DOHH2 (cell line): ENCODE measurements around the gene SGPL1.

Source experiments
- H3F3A ChIP-seq: fragments of 200-600 bp; sonication (generic), shearing (Covaris generic); 2 replicates; pipeline ENCODE4 v1.6.0; 2016; ENCODE audit warnings: antibody characterized with exemption, mild to moderate bottlenecking; ENCODE audit not compliant: control insufficient read depth, insufficient read depth
- H3K27ac ChIP-seq: fragments of 200-600 bp; sonication (generic); 2 replicates; pipeline ENCODE4 v1.5.1; 2014; ENCODE audit warnings: low read depth, mild to moderate bottlenecking, low read length, moderate library complexity
- H3K27me3 ChIP-seq: fragments of 200-600 bp; sonication (generic); 2 replicates; pipeline ENCODE4 v1.6.1; 2014; ENCODE audit warnings: mild to moderate bottlenecking, low read length, mixed read lengths; ENCODE audit not compliant: control insufficient read depth
- H3K36me3 ChIP-seq: fragments of 200-600 bp; sonication (generic); 2 replicates; pipeline ENCODE4 v1.6.1; 2014; ENCODE audit warnings: mild to moderate bottlenecking, low read length, moderate library complexity, mixed read lengths; ENCODE audit not compliant: control insufficient read depth
- H3K4me1 ChIP-seq: fragments of 200-600 bp; sonication (generic); 2 replicates; pipeline ENCODE4 v1.6.1; 2014; ENCODE audit warnings: mild to moderate bottlenecking, low read length, mixed read lengths; ENCODE audit not compliant: control insufficient read depth
- H3K4me2 ChIP-seq: fragments of 200-600 bp; sonication (generic); 2 replicates; pipeline ENCODE4 v1.6.0; 2014; ENCODE audit warnings: mild to moderate bottlenecking, low read length, moderate library complexity
- H3K4me3 ChIP-seq: fragments of 200-600 bp; sonication (generic); 2 replicates; pipeline ENCODE4 v1.5.1; 2014; ENCODE audit warnings: mild to moderate bottlenecking, low read length, mixed read lengths
- H3K79me2 ChIP-seq: fragments of 200-600 bp; sonication (generic); 2 replicates; pipeline ENCODE4 v1.6.1; 2014; ENCODE audit warnings: mild to moderate bottlenecking, low read length, mixed read lengths; ENCODE audit not compliant: control insufficient read depth
- H3K9me2 ChIP-seq: fragments of 200-600 bp; sonication (generic); replicated peaks from 2 replicates; pipeline ENCODE4 v1.6.1; 2014; ENCODE audit warnings: mild to moderate bottlenecking, low read length, mixed read lengths; ENCODE audit not compliant: control insufficient read depth
- H3K9me3 ChIP-seq: fragments of 200-600 bp; sonication (generic); 2 replicates; pipeline ENCODE4 v1.6.1; 2014; ENCODE audit warnings: antibody characterized with exemption, low read length, mixed read lengths; ENCODE audit not compliant: control insufficient read depth, insufficient read depth
- H4K20me1 ChIP-seq: fragments of 200-600 bp; sonication (generic); 2 replicates; pipeline ENCODE4 v1.6.0; 2014; ENCODE audit warnings: low read depth, mild to moderate bottlenecking, antibody characterized with exemption, low read length, moderate library complexity; ENCODE audit not compliant: control insufficient read depth, insufficient read depth
- CTCF ChIP-seq: fragments of 200-600 bp; sonication (generic); IDR thresholded peaks from one replicate; pipeline ENCODE4 v1.5.1; 2014; ENCODE audit warnings: antibody characterized with exemption, mild to moderate bottlenecking, low read depth, low read length; ENCODE audit not compliant: poor library complexity, severe bottlenecking
- EZH2phosphoT487 ChIP-seq: fragments of 200-600 bp; sonication (generic); IDR thresholded peaks from 2 replicates; pipeline ENCODE4 v1.6.1; 2017; ENCODE audit warnings: borderline replicate concordance, mild to moderate bottlenecking, antibody characterized with exemption, low read length, moderate library complexity, mixed read lengths

Gene SGPL1

DNA sequence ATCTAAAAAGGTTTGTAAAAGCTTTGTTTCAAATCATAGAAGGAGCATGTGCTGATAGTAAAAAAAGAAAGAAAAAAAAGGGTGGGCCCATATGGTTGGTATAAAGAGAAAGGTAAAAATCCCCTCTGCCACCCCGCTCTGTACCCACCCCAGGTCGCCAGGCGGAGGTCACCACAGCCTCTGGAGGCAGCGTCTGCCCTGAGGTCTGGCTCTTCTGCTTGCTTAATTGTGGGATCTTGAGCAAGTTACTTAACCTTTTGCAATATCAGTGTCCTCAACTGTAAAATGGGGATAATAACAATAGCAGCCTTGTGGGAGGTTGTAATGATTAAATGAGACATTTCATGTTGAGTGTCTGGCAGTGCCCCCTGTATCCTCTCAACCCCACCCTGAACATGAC is 83.3 kb downstream of the SGPL1 start:
- TF ChIP-seq EZH2phosphoT487 (no peak), CTCF (no peak)
- Histone ChIP-seq H3K79me2 (no peaks in the 10 kb centered on the region), H3K36me3 (no peaks in the 10 kb centered on the region), H4K20me1 (no peaks in the 10 kb centered on the region), H3K4me2 (no peak overlapping the region), H3K4me3 (no peak overlapping the region), H3K9me3 (no peaks in the 10 kb centered on the region), H3K27me3 (0 out of 2 replicates have a peak, but pooled peaks cover 2% of the 10 kb centered on the region), H3K4me1 (no peaks in the 10 kb centered on the region), H3K9me2 (no peaks in the 10 kb centered on the region), H3F3A (no peaks in the 10 kb centered on the region), H3K27ac (no peak overlapping the region)

DNA sequence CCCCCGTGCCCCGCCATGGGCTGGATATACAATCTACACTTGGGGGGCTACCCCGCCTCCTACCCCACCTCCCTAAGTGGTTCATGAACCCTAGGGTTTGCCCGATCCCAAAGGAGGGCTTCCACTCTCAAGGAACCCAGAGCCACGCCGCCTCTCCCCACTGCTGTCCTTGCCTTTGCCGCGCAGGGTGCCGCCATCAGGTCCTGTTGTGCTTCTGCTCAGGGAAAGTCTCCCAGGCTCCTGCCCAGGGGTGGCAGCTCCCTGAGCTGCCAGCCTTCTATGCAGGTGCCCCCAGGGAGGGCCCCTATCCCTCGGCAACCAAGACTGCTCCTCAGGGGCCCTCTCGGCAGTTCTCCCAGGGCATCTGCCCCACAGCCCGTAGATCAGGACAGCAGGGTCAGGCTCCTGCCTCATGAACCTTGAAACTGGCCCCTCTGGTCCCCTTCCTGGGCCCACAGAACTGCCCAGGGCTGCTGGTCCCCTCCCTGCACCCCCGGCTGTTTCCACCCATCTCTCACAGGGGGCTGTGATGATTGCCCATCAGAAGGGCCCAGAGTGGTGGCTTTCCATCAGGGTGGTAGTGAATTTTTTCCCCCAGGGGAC is 85.6 kb downstream of the SGPL1 start:
- Histone ChIP-seq H3K4me3 (no peak overlapping the region), H3K4me2 (no peak overlapping the region), H3K9me2 (no peaks in the 10 kb centered on the region), H4K20me1 (no peaks in the 10 kb centered on the region), H3K9me3 (no peaks in the 10 kb centered on the region), H3K27ac (no peak overlapping the region), H3K4me1 (no peaks in the 10 kb centered on the region), H3F3A (no peaks in the 10 kb centered on the region), H3K27me3 (0 out of 2 replicates have a peak, but pooled peaks cover 2% of the 10 kb centered on the region), H3K36me3 (no peaks in the 10 kb centered on the region), H3K79me2 (no peaks in the 10 kb centered on the region)
- TF ChIP-seq CTCF: no peak
- no peak for TF ChIP-seq EZH2phosphoT487

GRCh38 chr10:70902661-70903261 is 87.0 kb downstream of the SGPL1 start:
- Histone ChIP-seq H3K79me2 (no peaks in the 10 kb centered on the region), H3K36me3 (no peaks in the 10 kb centered on the region), H3K4me1 (no peaks in the 10 kb centered on the region), H3K27ac (no peak overlapping the region), H3K27me3 (no peaks in the 10 kb centered on the region), H3K9me2 (no peaks in the 10 kb centered on the region), H3K4me3 (no peak overlapping the region), H4K20me1 (no peaks in the 10 kb centered on the region), H3K9me3 (no peaks in the 10 kb centered on the region), H3K4me2 (no peak overlapping the region), H3F3A (no peaks in the 10 kb centered on the region)
- TF ChIP-seq EZH2phosphoT487 (no peak), CTCF (no peak)
